Activated T-cell treated with anti-CD3 and anti-CD28 coated beads, Interleukin-2, amount 50 U/mL, for 48 hours (primary cell): ENCODE measurements around the gene MSH4.
"Not testable (repeated sequence)": the region's sequence is repeated elsewhere in the genome, so short reads cannot be mapped to it uniquely, and the experiment has no call there.

ENCODE experiments used
- DNase-seq, 2 experiments: peaks; one replicate each; pipeline ENCODE4 v3.0.0-alpha.2; 2020

The MSH4 gene

DNA sequence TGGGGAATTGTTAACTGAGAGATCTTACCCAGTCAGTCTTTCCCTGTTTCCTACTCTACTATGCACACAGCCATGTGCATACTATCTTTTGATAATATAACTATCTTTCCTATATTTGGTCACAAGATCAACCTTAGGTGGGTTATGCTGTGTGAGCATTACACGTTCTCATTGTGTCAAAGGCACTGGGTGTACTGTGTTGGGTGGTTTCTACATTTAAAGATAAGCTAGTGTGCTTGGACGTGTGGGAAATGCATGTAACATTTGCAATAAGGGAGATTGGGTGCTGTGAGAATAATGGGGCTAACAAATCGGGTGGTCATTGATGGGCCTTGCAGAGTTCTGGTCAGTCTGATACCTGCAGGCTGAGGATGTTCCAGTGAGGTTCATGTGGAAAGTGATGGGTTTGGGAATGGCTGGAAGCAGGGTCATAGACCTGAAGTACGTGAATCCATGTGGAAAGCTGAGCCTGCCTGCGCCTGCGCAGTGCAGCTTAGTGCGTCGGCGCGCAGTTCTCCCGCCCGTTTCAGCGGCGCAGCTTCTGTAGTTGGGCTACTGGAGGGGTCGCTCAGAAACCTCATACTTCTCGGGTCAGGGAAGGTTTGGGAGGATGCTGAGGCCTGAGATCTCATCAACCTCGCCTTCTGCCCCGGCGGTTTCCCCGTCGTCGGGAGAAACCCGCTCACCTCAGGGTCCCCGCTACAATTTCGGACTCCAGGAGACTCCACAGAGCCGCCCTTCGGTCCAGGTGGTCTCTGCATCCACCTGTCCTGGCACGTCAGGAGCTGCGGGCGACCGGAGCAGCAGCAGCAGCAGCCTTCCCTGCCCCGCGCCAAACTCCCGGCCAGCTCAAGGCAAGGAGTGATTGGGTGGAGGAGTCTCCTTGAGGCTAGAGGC is at the start of gene MSH4:
Gene MSH4 (plus strand): TSS at position 507 of the 897 bp plus-strand sequence. CDS start 104 bp downstream, at position 611.
- DNase-seq: peak; percentile 71 to 72

DNA sequence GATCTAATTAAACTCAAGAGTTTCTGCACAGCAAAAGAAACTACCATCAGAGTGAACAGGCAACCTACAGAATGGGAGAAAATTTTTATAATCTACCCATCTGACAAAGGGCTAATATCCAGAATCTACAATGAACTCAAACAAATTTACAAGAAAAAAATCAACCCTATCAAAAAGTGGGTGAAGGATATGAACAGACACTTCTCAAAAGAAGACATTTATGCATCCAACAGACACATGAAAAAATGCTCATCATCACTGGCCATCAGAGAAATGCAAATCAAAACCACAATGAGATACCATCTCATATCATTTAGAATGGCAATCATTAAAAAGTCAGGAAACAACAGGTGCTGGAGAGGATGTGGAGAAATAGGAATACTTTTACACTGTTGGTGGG is 39.5 kb upstream of the MSH4 start:
- DNase-seq: not testable (repeated sequence)

DNA sequence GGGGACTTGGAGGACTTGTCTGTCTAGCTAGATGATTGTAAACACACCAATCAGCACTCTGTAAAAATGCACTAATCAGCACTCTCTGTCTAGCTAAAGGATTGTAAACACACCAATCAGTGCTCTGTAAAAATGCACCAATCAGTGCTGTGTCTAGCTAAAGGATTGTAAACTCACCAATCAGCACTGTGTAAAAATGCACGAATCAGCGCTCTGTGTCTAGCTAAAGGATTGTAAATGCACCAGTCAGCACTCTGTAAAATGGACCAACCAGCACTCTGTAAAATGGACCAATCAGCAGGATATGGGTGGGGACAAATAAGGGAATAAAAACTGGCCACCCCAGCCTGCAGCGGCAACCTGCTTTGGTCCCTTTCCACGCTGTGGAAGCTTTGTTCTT is 38.1 kb upstream of the MSH4 start:
- DNase-seq: not testable (repeated sequence)

DNA sequence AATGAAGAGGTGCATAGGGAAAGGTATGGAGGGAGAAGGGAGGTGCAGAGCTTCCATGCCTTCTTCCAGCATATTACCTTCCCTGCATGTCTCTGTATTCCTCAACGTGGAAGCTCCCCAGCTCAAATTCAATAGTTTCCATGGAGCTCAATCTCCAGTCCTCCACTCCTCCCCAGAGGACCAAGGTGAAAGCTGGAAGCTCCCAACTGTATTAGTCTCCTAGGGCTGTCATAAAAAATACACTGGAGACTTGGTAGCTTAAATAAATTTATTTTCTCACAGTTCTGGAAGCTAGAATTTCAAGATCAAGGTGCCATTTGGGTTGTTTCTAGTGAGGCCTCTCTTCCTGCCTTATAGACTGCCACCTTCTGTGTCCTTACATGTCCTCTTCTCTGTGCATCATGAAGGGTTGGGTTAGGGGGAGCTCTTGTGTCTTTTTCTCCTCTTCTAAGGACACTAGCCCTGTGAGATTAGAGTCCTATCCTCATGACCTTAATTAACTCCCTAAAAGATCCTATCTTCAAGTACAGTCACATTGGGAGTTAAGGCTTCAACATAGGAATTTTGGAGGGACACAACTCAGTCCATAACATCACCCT is 32.5 kb upstream of the MSH4 start:
- DNase-seq: no peak

DNA sequence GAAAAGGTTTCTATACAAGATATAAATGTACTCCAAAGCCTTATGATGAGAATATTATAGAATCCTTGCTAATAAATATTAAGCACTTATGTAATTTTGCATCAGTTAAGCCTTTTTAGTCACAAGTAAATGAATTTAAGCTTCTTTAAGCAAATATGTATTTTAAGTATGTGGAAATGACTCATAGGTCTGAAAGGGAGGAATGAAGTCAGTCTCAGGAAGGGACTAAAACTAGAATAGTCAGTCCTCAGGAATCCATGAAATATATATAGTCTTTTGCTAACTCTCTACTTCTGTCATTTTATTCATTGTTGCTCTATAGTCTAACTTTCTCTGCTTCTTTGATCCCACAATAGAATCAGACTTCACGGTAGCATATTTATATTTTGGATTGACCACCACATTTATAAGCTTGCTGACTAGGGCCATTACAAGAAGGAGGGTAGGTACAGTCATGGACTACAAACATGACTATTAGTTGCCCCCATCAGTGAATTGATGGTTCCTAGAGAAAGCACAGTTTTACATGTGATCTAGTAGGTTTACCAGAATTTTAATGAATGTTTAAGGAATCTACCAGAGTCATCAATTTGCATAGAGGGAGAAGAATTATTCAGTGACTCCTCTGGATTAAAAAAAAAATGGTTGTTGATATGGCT is 30.9 kb upstream of the MSH4 start:
- DNase-seq: no peak

DNA sequence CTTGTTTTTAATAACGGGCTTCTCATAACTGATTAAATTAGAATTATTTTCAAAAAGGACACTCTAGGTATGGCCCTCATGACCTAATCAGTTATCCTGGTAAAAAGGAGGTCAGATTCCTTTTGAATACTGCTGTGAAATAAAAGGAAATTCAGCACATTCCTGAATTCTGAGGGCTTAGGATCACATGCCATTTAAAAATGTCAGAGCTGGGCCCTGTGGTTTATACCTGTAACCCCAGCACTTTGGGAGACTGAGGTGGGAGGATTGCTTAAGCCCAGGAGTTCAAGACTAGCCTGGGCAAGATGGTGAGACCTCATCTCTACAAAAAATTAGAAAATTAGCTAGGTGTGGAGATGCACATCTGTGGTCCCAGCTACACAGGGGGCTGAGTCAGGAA is 28.7 kb upstream of the MSH4 start:
- no peak for DNase-seq

DNA sequence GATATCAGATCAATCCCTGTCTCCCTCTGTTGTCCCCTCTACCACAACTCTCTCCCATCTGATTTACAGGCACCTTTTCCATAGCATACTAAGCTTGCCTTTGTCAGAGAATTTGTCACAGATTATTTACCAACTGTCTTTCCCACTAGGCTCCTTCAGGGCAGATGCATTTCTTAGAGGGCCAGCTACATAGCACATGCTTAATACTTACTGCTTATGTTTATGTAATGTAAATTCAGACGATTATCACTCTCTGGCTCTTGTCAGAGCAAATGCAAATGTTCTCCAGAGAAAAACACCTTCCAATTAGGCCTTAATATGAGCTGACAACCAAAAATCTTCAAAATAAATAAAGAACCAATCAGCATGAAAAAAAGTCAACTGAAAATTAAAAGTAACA is 25.9 kb upstream of the MSH4 start:
- DNase-seq: no peak

DNA sequence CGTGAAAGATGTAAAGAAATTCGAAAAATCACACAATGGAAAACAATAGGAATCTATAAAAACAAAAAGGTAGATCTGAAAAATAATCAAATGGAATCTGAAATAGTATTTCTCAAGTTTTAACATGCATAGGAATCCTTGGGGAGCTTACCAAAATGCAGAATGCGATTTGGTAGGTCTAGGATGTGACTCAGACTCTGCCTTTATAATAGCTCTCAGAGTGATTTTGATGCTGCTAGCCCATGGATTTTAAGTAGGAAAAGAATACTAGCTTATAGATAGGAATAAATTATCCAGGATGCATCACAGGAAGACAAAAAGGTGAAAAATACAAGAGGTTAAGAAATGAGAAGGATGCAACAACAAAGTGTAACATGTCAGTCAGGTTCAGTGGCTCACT is 24.7 kb upstream of the MSH4 start:
- DNase-seq: no peak

DNA sequence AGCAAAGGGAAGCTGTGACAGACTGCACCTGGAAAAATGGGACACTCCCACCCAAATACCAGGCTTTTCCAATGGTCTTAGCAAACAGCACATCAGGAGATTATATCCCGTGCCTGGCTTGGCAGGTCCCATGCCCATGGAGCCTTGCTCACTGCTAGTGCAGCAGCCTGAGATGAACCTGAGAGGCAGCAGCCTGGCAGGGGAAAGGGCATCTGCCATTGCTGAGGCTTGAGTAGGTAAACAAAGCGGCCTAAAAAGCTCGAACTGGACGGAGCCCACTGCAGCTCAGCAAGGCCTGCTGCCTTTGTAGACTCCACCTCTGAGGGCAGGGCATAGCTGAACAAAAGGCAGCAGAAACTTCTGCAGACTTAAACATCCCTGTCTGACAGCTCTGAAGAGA is 18.9 kb upstream of the MSH4 start:
- DNase-seq: not testable (repeated sequence)

DNA sequence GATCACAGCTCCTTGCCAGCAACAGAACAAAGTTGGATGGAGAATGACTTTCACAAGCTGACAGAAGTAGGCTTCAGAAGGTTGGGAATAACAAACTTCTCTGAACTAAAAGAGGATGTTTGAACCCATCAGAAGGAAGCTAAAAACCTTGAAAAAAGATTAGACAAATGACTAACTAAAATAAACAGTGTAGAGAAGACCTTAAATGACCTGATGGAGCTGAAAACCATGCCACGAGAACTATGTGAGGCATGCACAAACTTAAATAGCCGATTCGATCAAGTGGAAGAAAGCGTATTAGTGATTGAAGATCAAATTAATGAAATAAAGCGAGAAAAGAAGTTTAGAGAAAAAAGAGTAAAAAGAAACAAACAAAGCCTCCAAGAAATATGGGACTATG is 18.0 kb upstream of the MSH4 start:
- not testable (repeated sequence) for DNase-seq

DNA sequence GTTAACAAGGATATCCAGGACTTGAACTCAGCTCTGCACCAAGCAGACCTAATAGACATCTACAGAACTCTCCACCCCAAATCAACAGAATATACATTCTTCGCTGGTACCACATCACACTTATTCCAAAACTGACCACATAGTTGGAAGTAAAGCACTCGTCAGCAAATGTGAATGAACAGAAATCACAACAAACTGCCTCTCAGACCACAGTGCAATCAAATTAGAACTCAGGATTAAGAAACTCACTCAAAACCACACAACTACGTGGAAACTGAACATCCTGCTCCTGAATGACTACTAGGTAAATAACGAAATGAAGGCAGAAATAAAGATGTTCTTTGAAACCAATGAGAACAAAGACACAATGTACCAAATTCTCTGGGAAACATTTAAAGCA is 16.5 kb upstream of the MSH4 start:
- DNase-seq: not testable (repeated sequence)

DNA sequence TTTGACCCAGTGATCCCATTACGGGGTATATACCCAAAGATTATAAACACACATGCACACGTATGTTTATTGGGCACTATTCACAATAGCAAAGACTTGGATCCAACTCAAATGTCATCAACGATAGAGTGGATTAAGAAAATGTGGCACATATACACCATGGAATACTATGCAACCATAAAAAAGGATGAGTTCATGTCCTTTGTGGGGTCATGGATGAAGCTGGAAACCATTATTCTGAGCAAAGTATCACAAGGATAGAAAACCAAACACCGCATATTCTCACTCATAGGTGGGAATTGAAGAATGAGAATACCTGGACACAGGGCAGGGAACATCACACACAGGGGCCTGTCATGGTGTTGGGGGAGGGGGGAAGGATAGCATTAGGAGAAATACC is 12.8 kb upstream of the MSH4 start:
- DNase-seq: not testable (repeated sequence)

DNA sequence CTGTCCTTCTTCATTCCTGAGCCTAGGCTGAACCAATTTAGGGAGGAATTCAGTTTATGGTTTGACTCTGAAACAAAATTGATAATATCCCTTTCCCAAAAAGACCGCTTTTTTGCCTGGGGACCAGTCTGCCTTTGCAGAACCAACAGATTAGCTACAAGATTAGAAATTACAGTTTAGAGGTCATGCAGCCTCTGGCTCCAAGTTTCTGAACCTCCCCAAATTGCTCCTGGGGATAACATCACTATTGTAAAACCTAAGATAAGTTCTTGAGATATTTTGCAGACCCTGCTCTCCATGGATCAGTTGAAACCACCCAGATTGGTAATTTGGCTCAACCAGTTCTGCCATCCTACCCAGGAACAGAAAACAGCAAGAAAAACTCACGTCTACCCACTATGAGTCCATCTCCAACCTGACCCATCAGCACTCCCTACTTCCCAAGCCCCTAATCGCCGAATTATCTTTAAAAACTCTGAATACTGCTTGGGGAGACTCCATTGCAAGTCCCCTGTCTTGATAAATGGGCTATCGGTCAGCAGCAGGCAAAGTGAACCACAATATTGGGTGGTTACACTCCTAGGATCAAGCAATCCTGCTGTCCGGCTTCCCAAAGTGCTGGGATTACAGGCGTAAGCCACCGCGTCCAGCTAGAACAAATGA is 11.2 kb upstream of the MSH4 start:
- no peak for DNase-seq

DNA sequence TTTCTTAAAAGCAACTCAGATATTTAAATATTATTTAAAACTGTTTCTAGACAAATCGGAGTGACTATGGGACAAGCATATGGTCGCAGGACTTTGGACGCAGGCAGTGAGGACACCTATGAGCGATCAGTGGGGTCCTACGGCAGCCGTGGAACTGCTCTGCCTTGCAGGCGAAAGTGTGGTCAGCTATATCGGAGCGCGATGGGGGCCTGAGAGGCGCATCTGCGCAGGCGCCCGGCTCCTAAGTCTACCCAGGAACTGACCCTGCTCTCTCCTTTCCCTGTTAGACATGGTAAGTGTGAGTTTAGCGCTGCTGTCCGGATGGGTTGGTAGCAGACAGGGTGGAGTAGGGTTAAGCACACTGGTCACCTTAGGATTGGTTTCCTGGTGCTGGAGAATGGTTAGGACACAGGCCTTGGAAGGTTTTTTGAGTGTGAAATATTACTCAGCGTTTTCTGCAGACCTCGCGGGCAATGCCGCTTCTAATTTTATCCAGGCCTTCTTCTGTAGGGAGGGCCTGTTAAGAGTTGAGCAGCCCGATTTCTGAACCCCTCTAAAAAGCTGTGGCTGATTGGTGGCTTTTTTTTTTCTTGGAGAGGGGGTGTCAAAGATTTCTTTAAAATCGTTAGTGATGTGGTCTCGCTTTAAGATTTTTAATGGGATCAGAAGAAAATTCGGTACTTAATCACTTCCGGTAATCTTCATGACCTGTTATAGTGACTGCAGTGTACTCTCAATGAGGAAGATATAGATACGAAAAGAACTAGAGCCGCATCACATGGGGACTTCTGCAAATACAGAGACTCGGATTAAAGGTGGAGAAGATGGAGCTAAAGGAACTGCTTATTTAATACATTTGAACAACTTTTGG is 10.5 kb upstream of the MSH4 start, which contains the start of gene RABGGTB:
Gene RABGGTB (plus strand): TSS at position 274 of the 871 bp plus-strand sequence. CDS start 16 bp downstream, at position 290.
- peak; percentile 95 to 97 for DNase-seq

DNA sequence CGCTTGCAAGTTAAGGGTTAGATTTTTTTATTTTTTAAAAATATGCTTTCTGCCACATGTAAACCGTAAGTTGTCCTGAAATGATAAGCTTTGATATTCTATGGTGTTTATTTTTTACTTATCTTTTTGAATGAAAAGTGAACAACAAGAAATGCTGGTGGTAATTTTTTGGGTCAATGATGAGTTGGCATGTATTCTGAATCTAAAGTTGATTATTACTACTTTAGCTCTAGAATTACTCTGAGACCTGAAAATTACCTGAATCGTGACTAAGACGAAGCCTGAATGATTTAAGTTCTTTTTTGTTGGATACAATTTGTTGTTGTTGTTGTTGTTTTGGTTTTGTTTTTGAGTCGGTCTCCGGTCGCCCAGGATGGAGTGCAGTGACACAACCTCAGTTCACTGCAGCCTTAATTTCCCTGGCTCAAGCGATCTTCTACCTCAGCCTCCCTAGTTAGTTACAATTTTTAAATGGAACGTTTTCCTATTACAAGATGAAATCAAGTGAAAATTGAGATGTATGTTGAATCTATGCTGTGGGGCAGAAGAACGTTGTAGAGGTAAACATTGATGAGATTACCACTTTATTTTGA is 9.7 kb upstream of the MSH4 start:
- DNase-seq: no peak

DNA sequence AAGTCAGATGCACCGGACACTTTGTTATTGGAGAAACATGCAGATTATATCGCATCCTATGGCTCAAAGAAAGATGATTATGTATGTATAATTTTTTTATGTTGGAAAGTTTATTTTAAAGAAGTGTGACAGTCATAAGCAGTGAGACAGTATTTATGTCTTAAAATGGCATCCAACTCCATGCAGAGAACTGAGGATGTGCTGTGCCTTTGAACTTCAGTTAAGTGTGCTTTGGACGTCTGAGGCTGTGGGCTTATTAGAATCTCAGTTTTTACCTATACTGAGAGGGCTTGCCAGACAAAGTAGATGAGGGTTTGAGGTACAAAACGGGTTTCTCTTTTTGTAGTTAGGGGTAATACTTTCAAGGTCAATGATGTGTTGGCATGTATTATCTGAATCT is 9.2 kb upstream of the MSH4 start:
- DNase-seq: no peak

DNA sequence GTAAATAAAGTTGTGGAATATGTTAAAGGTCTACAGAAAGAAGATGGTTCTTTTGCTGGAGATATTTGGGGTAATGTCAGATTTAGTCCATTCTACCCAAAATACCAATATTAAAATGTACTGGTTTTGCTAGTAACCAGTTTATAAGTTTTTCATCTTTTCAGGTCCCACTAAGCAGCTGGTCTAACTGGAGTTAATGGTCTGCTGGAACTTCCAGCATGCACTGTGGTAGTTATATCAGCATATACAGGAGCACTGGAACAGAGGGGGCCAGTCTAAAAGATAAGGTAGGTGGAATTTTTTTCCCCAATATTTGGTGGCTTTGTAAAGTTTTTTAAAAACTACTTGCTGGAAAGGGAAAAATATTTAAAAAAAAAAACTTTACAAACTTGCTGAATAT is 6.7 kb upstream of the MSH4 start:
- DNase-seq: no peak

DNA sequence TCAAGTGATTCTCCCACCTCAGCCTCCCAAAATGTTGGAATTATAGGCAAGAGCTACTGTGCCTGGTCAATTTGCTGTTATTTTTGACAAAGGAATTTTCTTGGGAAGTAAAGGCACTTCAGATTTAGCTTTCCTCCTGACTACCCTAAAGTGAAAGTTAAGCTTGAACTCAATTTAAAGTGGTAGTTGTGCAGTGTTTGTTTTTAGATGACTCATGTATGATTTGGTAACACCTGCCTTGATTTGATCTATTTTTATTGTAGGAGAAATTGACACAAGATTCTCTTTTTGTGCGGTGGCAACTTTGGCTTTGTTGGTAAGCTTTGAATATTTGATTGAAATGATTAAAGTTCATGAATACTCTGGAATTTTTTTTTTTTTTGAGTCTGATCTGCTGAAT is 5.7 kb upstream of the MSH4 start:
- DNase-seq: no peak

DNA sequence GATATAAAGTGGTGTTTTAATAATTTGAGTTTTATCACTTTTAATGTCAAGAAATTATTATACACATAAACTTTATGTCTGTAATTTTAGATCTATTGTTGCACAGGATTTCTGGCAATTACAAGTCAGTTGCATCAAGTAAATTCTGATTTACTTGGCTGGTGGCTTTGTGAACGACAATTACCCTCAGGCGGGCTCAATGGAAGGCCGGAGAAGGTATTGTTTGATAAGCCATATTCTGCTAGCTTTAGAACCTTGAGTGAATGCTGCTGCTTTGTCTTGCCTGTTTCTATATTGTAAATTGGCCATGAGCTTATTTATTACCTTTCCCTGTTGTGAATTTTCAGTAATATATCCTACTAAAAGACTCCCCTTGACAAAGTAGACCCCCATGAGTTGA is 4.6 kb upstream of the MSH4 start:
- no peak for DNase-seq

DNA sequence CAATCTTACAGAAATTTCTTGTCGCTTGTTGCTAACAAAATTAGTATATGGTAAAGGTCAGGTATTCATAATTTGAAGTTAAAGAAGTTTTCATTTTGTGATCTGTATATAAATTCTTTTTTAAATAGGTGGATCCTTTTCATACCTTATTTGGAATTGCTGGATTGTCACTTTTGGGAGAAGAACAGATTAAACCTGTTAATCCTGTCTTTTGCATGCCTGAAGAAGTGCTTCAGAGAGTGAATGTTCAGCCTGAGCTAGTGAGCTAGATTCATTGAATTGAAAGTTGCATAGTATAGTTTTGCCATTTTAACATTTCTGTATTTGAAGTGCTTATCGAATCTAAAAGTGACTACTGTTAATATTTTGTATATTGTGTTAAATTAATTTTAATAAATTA is 2.3 kb upstream of the MSH4 start:
- DNase-seq: no peak

DNA sequence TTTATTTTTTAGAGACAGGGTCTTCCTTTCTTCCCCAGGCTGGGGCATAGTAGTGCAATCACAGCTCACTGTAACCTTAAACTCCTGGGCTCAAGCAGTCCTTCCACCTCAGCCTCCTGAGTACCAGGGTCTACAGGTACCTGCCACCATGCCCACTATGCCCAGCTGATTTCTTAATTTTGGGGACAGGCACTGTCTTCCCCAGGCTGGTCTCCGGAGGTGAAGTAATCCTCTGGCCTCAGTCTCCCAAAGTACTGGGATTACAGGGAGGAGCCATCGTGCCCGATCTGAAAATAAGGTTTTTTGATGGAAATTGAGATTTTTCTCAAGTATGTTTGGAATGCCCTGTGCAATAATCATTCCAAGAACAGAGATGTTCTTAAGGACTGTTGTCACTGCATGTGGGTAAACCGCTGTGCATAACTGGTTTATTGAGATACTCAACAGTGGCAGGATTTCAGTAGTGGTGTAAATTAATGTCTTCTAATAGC is 934 bp upstream of the MSH4 start:
- peak; percentile 50 to 52 for DNase-seq

DNA sequence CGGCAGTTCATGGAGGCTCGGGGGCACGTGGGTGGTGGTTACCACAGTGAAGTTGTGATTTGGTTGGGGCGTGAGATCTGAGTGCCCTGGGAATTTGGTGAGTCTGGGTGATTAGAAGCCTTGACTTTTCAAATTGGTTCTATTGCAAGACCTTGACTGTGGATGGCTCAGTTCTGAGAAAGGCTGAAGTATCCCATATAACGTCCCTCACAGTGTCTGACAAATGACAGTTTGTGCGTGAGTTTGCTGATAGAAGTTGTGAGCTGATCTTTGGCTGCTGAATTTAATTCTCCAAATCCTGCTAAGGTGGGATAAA is 549 bp downstream of the MSH4 start:
- no peak for DNase-seq
